ENCODE measurements around the gene PAM. TPM values are rescaled to one million over a fixed set of nuclear protein-coding genes. Genes with fewer than 3 reads are reported as not detected.

PAM gene
- total and polyA plus RNA-seq, 2 of the 13 experiments (the other 11 are each of a cell fraction or from before 2014, with no cell fraction given) = 20.2 to 79.1 TPM

DNA sequence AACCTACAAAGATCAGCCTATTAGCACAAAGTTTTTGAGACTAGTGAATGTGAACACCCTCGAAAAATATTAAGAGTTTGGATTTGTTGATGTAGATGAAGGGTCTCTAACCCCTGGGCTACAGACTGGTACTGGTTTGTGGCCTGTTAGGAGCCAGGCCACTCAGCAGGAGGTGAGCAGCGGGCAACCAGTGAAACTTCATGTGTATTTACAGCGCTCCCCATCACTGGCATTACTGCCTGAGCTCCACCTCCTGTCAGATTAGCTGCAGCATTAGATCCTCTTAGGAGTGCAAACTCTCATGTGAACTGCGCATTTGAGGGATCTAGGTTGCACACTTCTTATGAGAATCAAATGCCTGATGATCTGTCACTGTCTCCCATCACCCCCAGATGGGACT, 11.2 kb upstream of the PAM start:
- Histone ChIP-seq H3K4me3 (replicated peaks in 1 of 3; ENCODE audit: insufficient read depth in 1 of 3, low read depth in 2 of 3, low read length in 3 of 3) (no peak overlapping the region), H4K20me1 (ENCODE audit: insufficient read depth, low read length) (no peaks in the 10 kb centered on the region), H3K4me1 (ENCODE audit: insufficient read depth, low read length) (peaks cover 7% of the 10 kb centered on the region; the same call in 1 of the 2 replicates), H3K27me3 (ENCODE audit: control insufficient read depth in 1 of 2, insufficient read depth in 2 of 2, low read length in 2 of 2) (peaks cover 0 to 4% of the 10 kb centered on the region in 2 experiments; a peak in 1 of 5 replicates), H3K79me2 (ENCODE audit: insufficient read depth, low read length) (no peaks in the 10 kb centered on the region), H3K36me3 (replicated peaks in 1 of 2; ENCODE audit: control insufficient read depth in 1 of 2, insufficient read depth in 2 of 2, low read length in 2 of 2) (no peaks in the 10 kb centered on the region), H3K9me3 (ENCODE audit: low read length) (no peaks in the 10 kb centered on the region), H3K9ac (ENCODE audit: insufficient read depth, low read depth, low read length) (no peak overlapping the region), H3K27ac (ENCODE audit: extremely low read length, insufficient read depth, low read length) (no peak overlapping the region), H3K4me2 (ENCODE audit: low read depth, low read length) (no peak overlapping the region), H2AFZ (ENCODE audit: low read length) (no peak overlapping the region)
- WGBS (ENCODE audit: low lambda C conversion rate) = 11% methylated on average over 4 of the region's 4 CpGs
- BruUV-seq (replicated peaks) = no TSS peak
- no peak for ATAC-seq
- ChIA-PET POLR2A (no interaction called here), CTCF (ENCODE audit: low intra/inter-chr PET ratio, low total read pairs) (no interaction called here)
- in situ Hi-C loops (cut with HindIII; ENCODE audit: extremely low pct_ligation_motif_present, low pct_unique_long_range_greater_than_20kb) = no loop called here
- FAIRE-seq = no peak
- DNase-seq (ENCODE audit: low spot score) = no peak
- intact Hi-C loops (cut with micrococcal nuclease; ENCODE audit: unreplicated experiment) = no loop called here
- TF ChIP-seq, protein P1, sequence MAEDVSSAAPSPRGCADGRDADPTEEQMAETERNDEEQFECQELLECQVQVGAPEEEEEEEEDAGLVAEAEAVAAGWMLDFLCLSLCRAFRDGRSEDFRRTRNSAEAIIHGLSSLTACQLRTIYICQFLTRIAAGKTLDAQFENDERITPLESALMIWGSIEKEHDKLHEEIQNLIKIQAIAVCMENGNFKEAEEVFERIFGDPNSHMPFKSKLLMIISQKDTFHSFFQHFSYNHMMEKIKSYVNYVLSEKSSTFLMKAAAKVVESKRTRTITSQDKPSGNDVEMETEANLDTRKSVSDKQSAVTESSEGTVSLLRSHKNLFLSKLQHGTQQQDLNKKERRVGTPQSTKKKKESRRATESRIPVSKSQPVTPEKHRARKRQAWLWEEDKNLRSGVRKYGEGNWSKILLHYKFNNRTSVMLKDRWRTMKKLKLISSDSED (CRISPR knock-in tag; IDR thresholded peaks at IDR 0.05) = no peak
- TF ChIP-seq MTA3 (CRISPR knock-in tag; IDR thresholded peaks at IDR 0.05) (no peak), ISL2 (CRISPR knock-in tag; IDR thresholded peaks at IDR 0.05) (no peak), PCBP2 (optimal IDR thresholded peaks at IDR 0.05; ENCODE audit: low read depth, low read length, poor library complexity, severe bottlenecking) (no peak), SETDB1 (CRISPR knock-in tag; IDR thresholded peaks at IDR 0.05; ENCODE audit: borderline replicate concordance) (no peak), SKI (IDR thresholded peaks at IDR 0.05; ENCODE audit: partially characterized antibody) (no peak), ARNT (IDR thresholded peaks at IDR 0.05) (no peak), ZBTB20 (CRISPR knock-in tag; IDR thresholded peaks at IDR 0.05; ENCODE audit: borderline replicate concordance, low read depth) (no peak), FOXK2 (IDR thresholded peaks at IDR 0.05) (no peak), MLLT10 (CRISPR knock-in tag; IDR thresholded peaks at IDR 0.05) (no peak), ZNF207 (IDR thresholded peaks at IDR 0.05; ENCODE audit: borderline replicate concordance) (no peak), EHMT2 (IDR thresholded peaks at IDR 0.05; ENCODE audit: borderline replicate concordance, low read depth, low read length) (no peak)
- TF ChIP-seq, protein P2, sequence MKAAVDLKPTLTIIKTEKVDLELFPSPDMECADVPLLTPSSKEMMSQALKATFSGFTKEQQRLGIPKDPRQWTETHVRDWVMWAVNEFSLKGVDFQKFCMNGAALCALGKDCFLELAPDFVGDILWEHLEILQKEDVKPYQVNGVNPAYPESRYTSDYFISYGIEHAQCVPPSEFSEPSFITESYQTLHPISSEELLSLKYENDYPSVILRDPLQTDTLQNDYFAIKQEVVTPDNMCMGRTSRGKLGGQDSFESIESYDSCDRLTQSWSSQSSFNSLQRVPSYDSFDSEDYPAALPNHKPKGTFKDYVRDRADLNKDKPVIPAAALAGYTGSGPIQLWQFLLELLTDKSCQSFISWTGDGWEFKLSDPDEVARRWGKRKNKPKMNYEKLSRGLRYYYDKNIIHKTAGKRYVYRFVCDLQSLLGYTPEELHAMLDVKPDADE (CRISPR knock-in tag; IDR thresholded peaks at IDR 0.05) = no peak
- TF ChIP-seq, protein P3, sequence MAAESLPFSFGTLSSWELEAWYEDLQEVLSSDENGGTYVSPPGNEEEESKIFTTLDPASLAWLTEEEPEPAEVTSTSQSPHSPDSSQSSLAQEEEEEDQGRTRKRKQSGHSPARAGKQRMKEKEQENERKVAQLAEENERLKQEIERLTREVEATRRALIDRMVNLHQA (CRISPR knock-in tag; IDR thresholded peaks at IDR 0.05) = no peak
